Mesenchymal stem cell (in vitro differentiated cells and primary cell): ENCODE results near the gene PIP5K1B.
A peak's percentile ranks its signal among the peaks of the same experiment; 100 is the strongest.

Experiments
- DNase-seq: peaks from one replicate; pipeline ENCODE4 v3.0.0-alpha.2; 2013
- H2AFZ ChIP-seq: one replicate; pipeline ENCODE4 v1.6.1; 2013; ENCODE audit warnings: low read depth, mild to moderate bottlenecking, control low read depth, inconsistent platforms, low read length, moderate library complexity
- H2AK5ac ChIP-seq: 2 replicates; pipeline ENCODE4 v1.6.1; 2013; ENCODE audit warnings: low read length, moderate library complexity, mild to moderate bottlenecking, inconsistent platforms; ENCODE audit not compliant: severe bottlenecking
- H2BK120ac ChIP-seq: one replicate; pipeline ENCODE4 v1.6.1; 2013; ENCODE audit warnings: low read depth, mild to moderate bottlenecking, inconsistent platforms, low read length, moderate library complexity
- H2BK12ac ChIP-seq, 2 experiments: one replicate each; pipeline ENCODE4 v1.6.1; 2013; ENCODE audit warnings: inconsistent platforms in 2 of 2, low read length in 2 of 2, mild to moderate bottlenecking in 2 of 2, moderate library complexity in 2 of 2, control low read depth in 1 of 2
- H2BK15ac ChIP-seq: one replicate; pipeline ENCODE4 v1.6.1; 2013; ENCODE audit warnings: mild to moderate bottlenecking, low read depth, inconsistent platforms; ENCODE audit not compliant: poor library complexity, severe bottlenecking
- H2BK5ac ChIP-seq: 2 replicates; pipeline ENCODE4 v1.6.1; 2013; ENCODE audit warnings: low read depth, mild to moderate bottlenecking, low read length, control low read depth, inconsistent platforms; ENCODE audit not compliant: poor library complexity, severe bottlenecking
- H3K14ac ChIP-seq, 2 experiments: one replicate each; pipeline ENCODE4 v1.6.1; 2013; ENCODE audit warnings: inconsistent platforms in 2 of 2, low read length in 2 of 2, control low read depth in 1 of 2, mild to moderate bottlenecking in 1 of 2, moderate library complexity in 1 of 2
- H3K18ac ChIP-seq, 2 experiments: one replicate each; pipeline ENCODE4 v1.6.1; 2013; ENCODE audit warnings: inconsistent platforms in 2 of 2, low read length in 2 of 2, control low read depth in 1 of 2, low read depth in 1 of 2, mild to moderate bottlenecking in 1 of 2
- H3K23ac ChIP-seq, 2 experiments: one replicate each; pipeline ENCODE4 v1.6.1; 2013; ENCODE audit warnings: inconsistent platforms in 2 of 2, low read length in 2 of 2, mild to moderate bottlenecking in 2 of 2, moderate library complexity in 2 of 2, control low read depth in 1 of 2
- H3K27ac ChIP-seq: 2 replicates; pipeline ENCODE4 v1.5.1; 2013; ENCODE audit warnings: mild to moderate bottlenecking, moderate library complexity, low read length, control low read depth, inconsistent platforms; ENCODE audit not compliant: poor library complexity, severe bottlenecking
- H3K27me3 ChIP-seq, 2 experiments: 2 replicates each; pipeline versions ENCODE4 v1.6.1 to v1.7.0; 2013; ENCODE audit warnings: low read length in 2 of 2, mild to moderate bottlenecking in 2 of 2, moderate library complexity in 2 of 2, control low read depth in 1 of 2, inconsistent platforms in 1 of 2; ENCODE audit not compliant: control insufficient read depth in 1 of 2, insufficient read depth in 1 of 2
- H3K36me3 ChIP-seq, 2 experiments: 2 replicates each; pipeline versions ENCODE4 v1.6.1 to v1.7.0; 2013; ENCODE audit warnings: low read length in 2 of 2, control low read depth in 1 of 2, inconsistent platforms in 1 of 2, low read depth in 1 of 2, mild to moderate bottlenecking in 1 of 2; ENCODE audit not compliant: insufficient read depth in 2 of 2, control insufficient read depth in 1 of 2
- H3K4ac ChIP-seq, 2 experiments: one replicate each; pipeline ENCODE4 v1.6.1; 2013; ENCODE audit warnings: inconsistent platforms in 2 of 2, low read length in 2 of 2, mild to moderate bottlenecking in 2 of 2, moderate library complexity in 2 of 2, control low read depth in 1 of 2, low read depth in 1 of 2
- H3K4me1 ChIP-seq: 2 replicates; pipeline ENCODE4 v1.6.1; 2013; ENCODE audit warnings: low read depth, low read length, control low read depth; ENCODE audit not compliant: control insufficient read depth, insufficient read depth
- H3K4me2 ChIP-seq: 2 replicates; pipeline ENCODE4 v1.6.1; 2013; ENCODE audit warnings: low read length, mild to moderate bottlenecking, inconsistent platforms; ENCODE audit not compliant: poor library complexity, severe bottlenecking
- H3K4me3 ChIP-seq, 2 experiments: 2 replicates each; pipeline versions ENCODE4 v1.5.1 to v1.7.0; 2013; ENCODE audit warnings: low read length in 2 of 2, mild to moderate bottlenecking in 2 of 2, control low read depth in 1 of 2, low read depth in 1 of 2; ENCODE audit not compliant: insufficient read depth in 1 of 2
- H3K79me1 ChIP-seq: replicated peaks from 2 replicates; pipeline ENCODE4 v1.6.1; 2013; ENCODE audit warnings: mild to moderate bottlenecking, control low read depth, low read length, inconsistent platforms; ENCODE audit not compliant: poor library complexity, severe bottlenecking
- H3K9ac ChIP-seq: 2 replicates; pipeline ENCODE4 v1.7.0; 2013; ENCODE audit warnings: mild to moderate bottlenecking, low read length, moderate library complexity
- H3K9me3 ChIP-seq: 2 replicates; pipeline ENCODE4 v1.7.0; 2013; ENCODE audit warnings: mild to moderate bottlenecking, low read length; ENCODE audit not compliant: control insufficient read depth
- H4K8ac ChIP-seq: one replicate; pipeline ENCODE4 v1.6.1; 2013; ENCODE audit warnings: inconsistent platforms, mild to moderate bottlenecking, low read length, moderate library complexity
- H4K91ac ChIP-seq: one replicate; pipeline ENCODE4 v1.6.1; 2013; ENCODE audit warnings: mild to moderate bottlenecking, low read length, inconsistent platforms
- WGBS: methylation state at CpG from one replicate; pipeline ENCODE4 v1.1.7; 2013; ENCODE audit warnings: mixed read lengths; 5-methylcytosine and 5-hydroxymethylcytosine counted together

Gene PIP5K1B

DNA sequence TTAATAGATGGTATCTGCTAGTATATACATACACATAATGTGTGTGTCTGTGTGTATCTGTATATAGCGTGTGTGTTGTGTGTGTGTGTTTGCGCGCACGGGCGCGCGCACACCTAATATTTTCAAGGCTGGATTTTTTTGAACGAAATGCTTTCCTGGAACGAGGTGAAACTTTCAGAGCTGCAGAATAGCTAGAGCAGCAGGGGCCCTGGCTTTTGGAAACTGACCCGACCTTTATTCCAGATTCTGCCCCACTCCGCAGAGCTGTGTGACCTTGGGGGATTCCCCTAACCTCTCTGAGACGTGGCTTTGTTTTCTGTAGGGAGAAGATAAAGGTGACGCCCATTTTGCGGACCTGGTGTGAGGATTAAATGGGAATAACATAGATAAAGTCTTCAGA, 331.3 kb downstream of the PIP5K1B start:
- Histone ChIP-seq H4K8ac (no peak overlapping the region), H2BK12ac (no peak overlapping the region), H3K9ac (peak overlapping the region; percentile 92), H3K4me2 (peak overlapping the region; percentile 87), H2AFZ (peak overlapping the region; percentile 36), H3K23ac (no peak overlapping the region), H3K36me3 (no peaks in the 10 kb centered on the region), H3K79me1 (peaks cover 22% of the 10 kb centered on the region), H2BK15ac (no peak overlapping the region), H3K14ac (no peak overlapping the region), H3K27ac (peak overlapping the region; percentile 55), H2BK120ac (no peak overlapping the region), H3K18ac (peak overlapping the region; percentile 46 to 97), H4K91ac (no peak overlapping the region), H2BK5ac (no peak overlapping the region), H3K27me3 (no peaks in the 10 kb centered on the region), H3K4me1 (peaks cover 5% of the 10 kb centered on the region), H2AK5ac (no peak overlapping the region), H3K9me3 (no peaks in the 10 kb centered on the region), H3K4me3 (peak overlapping the region; percentile 81 to 93), H3K4ac (peak overlapping the region; percentile 29 to 35)
- DNase-seq, result peak; percentile 64
- 4% methylated on average over 12 of the region's 14 CpGs for WGBS

DNA sequence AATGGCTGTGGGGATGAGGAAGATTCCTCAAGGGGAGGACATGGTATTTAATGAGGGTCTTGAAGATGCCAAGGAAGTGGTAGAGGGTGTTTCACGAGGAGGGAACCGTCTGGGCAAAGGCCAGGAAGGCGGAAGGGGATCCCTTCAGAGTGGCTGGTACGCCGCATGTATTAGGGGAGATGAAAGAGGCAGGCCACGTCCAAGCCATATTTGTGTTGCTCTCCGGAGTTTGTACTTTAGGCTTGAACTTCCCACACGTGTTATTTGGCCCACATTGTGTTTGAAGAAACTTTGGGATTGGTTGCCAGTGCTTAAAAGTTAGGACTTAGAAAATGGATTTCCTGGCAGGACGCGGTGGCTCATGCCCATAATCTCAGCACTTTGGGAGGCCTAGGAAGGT, 331.8 kb downstream of the PIP5K1B start:
- Histone ChIP-seq H2BK120ac (no peak overlapping the region), H3K4me2 (peak overlapping the region; percentile 87), H3K36me3 (peaks cover 0 to 4% of the 10 kb centered on the region in 2 experiments), H2AK5ac (no peak overlapping the region), H3K9ac (peak overlapping the region; percentile 92), H3K23ac (peak overlapping the region in 1 of 2 experiments; percentile 23), H2BK5ac (no peak overlapping the region), H3K79me1 (peaks cover 26% of the 10 kb centered on the region), H3K4ac (peak overlapping the region in 1 of 2 experiments; percentile 29), H2AFZ (peak overlapping the region; percentile 36), H3K18ac (peak overlapping the region; percentile 19 to 59), H3K4me3 (peak overlapping the region in 1 of 2 experiments; percentile 93), H4K8ac (peak overlapping the region; percentile 51), H4K91ac (no peak overlapping the region), H2BK12ac (no peak overlapping the region), H2BK15ac (no peak overlapping the region), H3K14ac (no peak overlapping the region), H3K27me3 (no peaks in the 10 kb centered on the region), H3K27ac (no peak overlapping the region), H3K4me1 (peaks cover 5% of the 10 kb centered on the region), H3K9me3 (no peaks in the 10 kb centered on the region)
- DNase-seq, result no peak
- 73% methylated on average over 10 of the region's 10 CpGs for WGBS

- Histone ChIP-seq H3K4ac (no peak overlapping the region), H3K23ac (no peak overlapping the region), H3K27me3 (no peaks in the 10 kb centered on the region), H3K9me3 (no peaks in the 10 kb centered on the region), H3K4me1 (peaks cover 9% of the 10 kb centered on the region), H2BK120ac (no peak overlapping the region), H3K4me3 (no peak overlapping the region), H3K9ac (no peak overlapping the region), H4K91ac (no peak overlapping the region), H2AK5ac (no peak overlapping the region), H2AFZ (no peak overlapping the region), H4K8ac (no peak overlapping the region), H3K79me1 (peaks cover 29% of the 10 kb centered on the region), H3K4me2 (no peak overlapping the region), H3K18ac (no peak overlapping the region), H2BK12ac (no peak overlapping the region), H2BK15ac (no peak overlapping the region), H3K36me3 (peaks cover 0 to 4% of the 10 kb centered on the region in 2 experiments), H3K27ac (no peak overlapping the region), H3K14ac (no peak overlapping the region), H2BK5ac (no peak overlapping the region)
- WGBS, result 100% methylated on average over 1 of the region's 2 CpGs
- no peak for DNase-seq
Observed at GRCh38 chr9:69040646-69041045, 335.6 kb downstream of the PIP5K1B start.

DNA sequence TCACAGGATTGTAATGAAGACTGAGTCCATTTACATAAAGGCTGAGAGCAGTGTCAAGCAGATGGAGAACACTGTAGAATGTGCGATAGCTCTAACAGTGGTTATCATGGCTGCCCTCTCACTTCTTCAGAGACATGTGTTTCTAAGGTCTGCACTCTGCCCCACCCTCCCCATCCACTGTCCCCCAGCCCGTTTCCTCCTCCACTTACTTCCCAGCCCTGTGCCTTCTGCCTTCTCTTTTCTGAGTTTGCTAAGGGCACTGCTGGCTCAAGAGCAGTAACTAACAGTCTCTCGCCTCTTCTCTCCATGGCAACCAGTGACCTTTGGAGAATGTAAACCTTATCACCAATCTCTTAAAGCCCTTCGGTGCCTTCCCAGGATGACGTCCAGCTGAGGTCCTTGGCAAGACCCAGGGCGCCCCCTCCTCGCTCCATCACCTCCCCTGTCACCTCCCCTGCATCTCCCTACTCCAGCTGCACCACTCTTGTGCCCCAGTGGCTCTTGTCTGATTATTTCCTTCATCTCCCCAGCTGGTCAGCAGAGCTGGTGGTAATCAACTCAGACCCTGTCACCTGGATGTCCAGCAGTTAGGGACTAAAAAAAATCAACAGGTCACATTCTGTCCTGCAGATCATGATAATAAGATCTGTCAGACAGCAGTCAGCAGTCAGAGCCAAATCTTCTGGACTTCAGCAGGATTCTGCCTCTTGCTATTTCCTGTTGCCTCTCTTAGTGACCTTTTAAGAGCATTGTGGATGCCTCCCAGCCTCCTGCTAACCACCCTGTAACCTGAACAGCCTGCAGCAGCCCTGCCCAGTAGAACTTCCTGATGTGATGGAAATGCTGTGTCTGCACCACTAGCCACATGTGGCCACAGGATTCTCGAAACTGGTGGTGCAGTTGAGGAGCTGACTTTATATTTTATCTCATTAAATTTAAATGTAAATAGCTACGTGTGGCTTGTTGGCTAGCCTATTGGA, 339.5 kb downstream of the PIP5K1B start:
- Histone ChIP-seq H2AK5ac (no peak overlapping the region), H4K8ac (no peak overlapping the region), H3K4me1 (peaks cover 8% of the 10 kb centered on the region), H4K91ac (peak overlapping the region; percentile 18), H2AFZ (no peak overlapping the region), H3K4me3 (no peak overlapping the region), H2BK12ac (peak overlapping the region; percentile 51 to 85), H3K23ac (no peak overlapping the region), H3K9me3 (no peaks in the 10 kb centered on the region), H3K4me2 (no peak overlapping the region), H3K18ac (peak overlapping the region; percentile 16 to 38), H2BK120ac (peak overlapping the region; percentile 9), H3K36me3 (peaks cover 20 to 24% of the 10 kb centered on the region in 2 experiments), H3K9ac (no peak overlapping the region), H3K27me3 (no peaks in the 10 kb centered on the region), H2BK5ac (no peak overlapping the region), H3K27ac (peak overlapping the region; percentile 43), H3K4ac (no peak overlapping the region), H2BK15ac (no peak overlapping the region), H3K79me1 (peaks cover 31% of the 10 kb centered on the region), H3K14ac (no peak overlapping the region)
- WGBS, result 43% methylated on average over 7 of the region's 9 CpGs
- peak; percentile 65 for DNase-seq
